Measurements from ENCODE around the gene MLLT1. TPM values are rescaled to one million over a fixed set of nuclear protein-coding genes. Genes with fewer than 3 reads are reported as not detected.

MLLT1 gene
- total RNA-seq, 1 experiment from 2014 or later, result 54.9 TPM

- Histone ChIP-seq H3K9me3 (ENCODE audit: control insufficient read depth, low read depth, low read length) (no peaks in the 10 kb centered on the region), H3K4me1 (ENCODE audit: insufficient read depth, low read length) (peaks cover 7% of the 10 kb centered on the region; the same call in 1 of the 2 replicates), H2AK5ac (ENCODE audit: insufficient read length, low read length) (no peak overlapping the region), H3K23ac (ENCODE audit: insufficient read length, low read depth, low read length) (no peak overlapping the region), H3K27ac (ENCODE audit: insufficient read length, low read depth, low read length) (no peak overlapping the region), H3K9ac (ENCODE audit: extremely low read depth, insufficient read length, low read length) (peak overlapping the region; percentile 61), H3K79me1 (ENCODE audit: insufficient read depth, low read depth, low read length, poor library complexity, severe bottlenecking) (peaks cover 20% of the 10 kb centered on the region), H3K56ac (ENCODE audit: insufficient read length, low read depth, low read length) (no peak overlapping the region), H4K91ac (ENCODE audit: insufficient read length, low read depth, low read length) (no peak overlapping the region), H3K14ac (ENCODE audit: insufficient read depth, low read length) (peak overlapping the region; percentile 56), H4K20me1 (ENCODE audit: control insufficient read depth, insufficient read depth, insufficient read length) (no peaks in the 10 kb centered on the region), H2BK5ac (ENCODE audit: insufficient read length, low read length) (no peak overlapping the region), H3K4me2 (ENCODE audit: insufficient read depth, insufficient read length, low read length) (peak overlapping the region; percentile 92), H2BK120ac (ENCODE audit: low read depth, low read length, poor library complexity, severe bottlenecking) (no peak overlapping the region), H3K27me3 (ENCODE audit: insufficient read depth, low read length) (no peaks in the 10 kb centered on the region), H2BK15ac (ENCODE audit: low read depth, low read length) (no peak overlapping the region), H3K4ac (ENCODE audit: low read depth, low read length) (no peak overlapping the region), H3T11ph (ENCODE audit: low read length) (no peak overlapping the region), H2AFZ (ENCODE audit: low read length) (no peak overlapping the region), H4K8ac (replicated peaks; ENCODE audit: insufficient read length, low read depth, low read length) (no peak overlapping the region), H3K18ac (ENCODE audit: insufficient read length, low read depth, low read length) (no peak overlapping the region), H4K5ac (ENCODE audit: insufficient read length, low read depth, low read length) (no peak overlapping the region), H2BK12ac (ENCODE audit: insufficient read length, low read depth, low read length) (no peak overlapping the region), H2BK20ac (ENCODE audit: low read depth, low read length, poor library complexity, severe bottlenecking) (no peak overlapping the region), H3K79me2 (ENCODE audit: insufficient read depth, low read length) (peaks cover 43% of the 10 kb centered on the region; the same call in 1 of the 2 replicates), H3K23me2 (ENCODE audit: insufficient read length, low read depth, low read length, poor library complexity, severe bottlenecking) (peaks cover 7% of the 10 kb centered on the region)
- peaks cover 39 to 49% of the 10 kb centered on the region in 2 experiments for H3K4me1 Mint-ChIP-seq
- peaks cover 21% of the 10 kb centered on the region for H3K27me3 Mint-ChIP-seq (ENCODE audit: low read depth)
- no peak for DNase-seq
- no peak for TF ChIP-seq CTCF (conservative IDR thresholded peaks at IDR 0.05)
- peak overlapping the region; percentile 0 to 95 (median 91); a peak in 5 of 7 replicates for H3K27ac Mint-ChIP-seq
- H3K36me3 Mint-ChIP-seq (ENCODE audit: insufficient read depth in 1 of 3, low read depth in 3 of 3), result peaks cover 3 to 19% (median 9%) of the 10 kb centered on the region in 3 experiments; a peak in 6 of 7 replicates
- peaks cover 12 to 15% of the 10 kb centered on the region in 2 experiments; a peak in 3 of 5 replicates for H3K9me3 Mint-ChIP-seq
- peak overlapping the region; percentile 91 to 92 for H3K4me3 Mint-ChIP-seq
- WGBS (ENCODE audit: extremely low coverage, insufficient read length, low lambda C conversion rate), result no CpG with 5 or more reads among the region's 36 CpGs
Observed at GRCh38 chr19:6278740-6279619, 795 bp downstream of the MLLT1 start.
